ENCODE measurements around the gene HAGH. TPM values are rescaled to one million over a fixed set of nuclear protein-coding genes. Genes with fewer than 3 reads are reported as not detected.

The HAGH gene
- total and polyA plus RNA-seq, 9 of the 15 experiments (the other 6 are each of a cell fraction or from before 2014, with no cell fraction given) = 0.46 to 35.1 (median 16.8) TPM

- TF ChIP-seq NELFE (IDR thresholded peaks at IDR 0.05; ENCODE audit: insufficient read depth, insufficient read length) (no peak), FOXA3 (CRISPR knock-in tag; conservative IDR thresholded peaks at IDR 0.05 in 1 of 2, IDR thresholded peaks at IDR 0.05 in 1 of 2) (peak in 1 of 2 experiments; percentile 47; a peak in 1 of 4 replicates)
These were observed 2.2 kb upstream of the HAGH start (continued) for GRCh38 chr16:1828645-1829410.

- no peaks in the 10 kb centered on the region for H3K9me1 ChIP-seq (ENCODE audit: control insufficient read depth, insufficient read depth, low read length)
- ATAC-seq (peak; percentile 67), DNase-seq (ENCODE audit: extremely low read depth in 1 of 4, low spot score in 3 of 4) (peak in 1 of 4 experiments; percentile 78), FAIRE-seq (no peak)
- WGBS (ENCODE audit: insufficient coverage, low coverage, missing lambda C conversion rate) = 5% methylated on average over 52 of the region's 96 CpGs
- H3K9ac ChIP-seq (ENCODE audit: insufficient read depth in 1 of 2, low read depth in 2 of 2, low read length in 2 of 2) = peak overlapping the region; percentile 72 to 87; a peak in 3 of 4 replicates
- peaks cover 9% of the 10 kb centered on the region for H4K20me1 ChIP-seq (replicated peaks; ENCODE audit: control insufficient read depth, insufficient read depth, low read length)
- in situ Hi-C loops (cut with MboI) (no loop called here), intact Hi-C loops (cut with micrococcal nuclease) (no loop called here)
- H3K27ac ChIP-seq (ENCODE audit: extremely low read depth, low read depth, low read length) = peak overlapping the region; percentile 73; the same call in 1 of the 3 replicates
- H3K36me3 ChIP-seq (ENCODE audit: control insufficient read depth, insufficient read depth, low read length) = peaks cover 13% of the 10 kb centered on the region; the same call in 2 of the 3 replicates
- H3K4me1 ChIP-seq (replicated peaks in 1 of 2; ENCODE audit: control insufficient read depth in 2 of 2, insufficient read depth in 2 of 2, low read length in 2 of 2) = peaks cover 16 to 33% of the 10 kb centered on the region in 2 experiments; a peak in 4 of 5 replicates
- H3K79me2 ChIP-seq (ENCODE audit: control insufficient read depth, insufficient read depth, low read length) = peaks cover 21% of the 10 kb centered on the region
- ChIA-PET POLR2A (interaction anchor here (0.6 to 2.5 kb wide), 7 partner anchors 13 to 466 kb away, joined by 3 to 8 read pairs (median 5); partner anchors contain the start of genes EME2, MRPS34, NME3 and RPS2), CTCF (ENCODE audit: low intra/inter-chr PET ratio) (no interaction called here)
- no peaks in the 10 kb centered on the region for H3K27me3 ChIP-seq (ENCODE audit: control insufficient read depth in 2 of 2, insufficient read depth in 2 of 2, low read length in 2 of 2)
- peak overlapping the region; percentile 68 for H3K4me3 ChIP-seq
- peak overlapping the region; percentile 63; the same call in 1 of the 2 replicates for H2AFZ ChIP-seq (ENCODE audit: low read depth, low read length)
- H3K9me3 ChIP-seq (replicated peaks; ENCODE audit: control insufficient read depth, insufficient read depth, low read depth, low read length) = no peaks in the 10 kb centered on the region
- no TSS peak for BruUV-seq (replicated peaks)
- peak overlapping the region; percentile 100 for H3K4me2 ChIP-seq (ENCODE audit: insufficient read depth, low read length)
- TF ChIP-seq ZNF518B (CRISPR knock-in tag; IDR thresholded peaks at IDR 0.05) (no peak), YY1 (IDR thresholded peaks at IDR 0.05; ENCODE audit: borderline replicate concordance in 1 of 3, control insufficient read depth in 1 of 3, extremely low read depth in 1 of 3, insufficient read depth in 3 of 3, insufficient read length in 1 of 3, insufficient replicate concordance in 2 of 3, low read depth in 1 of 3, low read length in 2 of 3) (peak in 1 of 3 experiments; percentile 23), ARID2 (IDR thresholded peaks at IDR 0.05) (no peak), VEZF1 (CRISPR knock-in tag; IDR thresholded peaks at IDR 0.05) (peak; percentile 2; the same call in 1 of the 2 replicates), CTCF (IDR thresholded peaks at IDR 0.05 in 2 of 3, conservative IDR thresholded peaks at IDR 0.05 in 1 of 3; ENCODE audit: insufficient read depth in 2 of 3, low read depth in 1 of 3, low read length in 3 of 3) (peak in 1 of 3 experiments; percentile 27; a peak in 1 of 6 replicates)
These were observed 548 bp downstream of the HAGH start for GRCh38 chr16:1825864-1826690.

All from K562 (cell line).